GM20000 (cell line): ENCODE measurements around the gene LMOD3.

Experiments
- DNase-seq: peaks from one replicate; pipeline ENCODE4 v3.0.0; 2012; ENCODE audit warnings: low spot score
- CTCF ChIP-seq: IDR thresholded peaks from 2 replicates; pipeline ENCODE4 v1.5.1; 2012; ENCODE audit warnings: mild to moderate bottlenecking, control low read depth; ENCODE audit errors: extremely low read depth, missing control alignments

The LMOD3 gene

GRCh38 chr3:69142090-69142489 lies 19.7 kb upstream of the LMOD3 start:
- TF ChIP-seq CTCF = no peak
- DNase-seq = no peak

- DNase-seq = no peak
- no peak for TF ChIP-seq CTCF
Measured at GRCh38 chr3:69141313-69141712, 18.9 kb upstream of the LMOD3 start.

GRCh38 chr3:69137412-69137811 lies 15.0 kb upstream of the LMOD3 start:
- TF ChIP-seq CTCF = no peak
- no peak for DNase-seq

- no peak for TF ChIP-seq CTCF
Measured at GRCh38 chr3:69137005-69137404, 14.6 kb upstream of the LMOD3 start.

GRCh38 chr3:69130689-69131088 lies 8.3 kb upstream of the LMOD3 start:
- peak; percentile 10 for DNase-seq
- TF ChIP-seq CTCF = no peak

More at GRCh38 chr3:69137005-69137404, 14.6 kb upstream of the LMOD3 start:
- no peak for DNase-seq

- DNase-seq = no peak
- TF ChIP-seq CTCF = no peak
Measured at GRCh38 chr3:69129531-69129930, 7.1 kb upstream of the LMOD3 start.

GRCh38 chr3:69128509-69128908 lies 6.1 kb upstream of the LMOD3 start:
- no peak for TF ChIP-seq CTCF
- DNase-seq = no peak
